GM21381 (cell line): ENCODE data around the gene ABHD14A.
"Not testable (repeated sequence)": the region's sequence is repeated elsewhere in the genome, so short reads cannot be mapped to it uniquely, and the experiment has no call there.

Experiments used
- ATAC-seq: cut with Tn5 transposase; IDR thresholded peaks from one replicate; pipeline ENCODE4 v1.9.1; 2021; ENCODE audit warnings: mild to moderate bottlenecking, moderate library complexity; ENCODE audit not compliant: unreplicated experiment

Gene ABHD14A

GRCh38 chr3:51970606-51971300 lies 4.1 kb upstream of the ABHD14A start:
- ATAC-seq = no peak

- no peak for ATAC-seq
These were observed 3.5 kb upstream of the ABHD14A start for GRCh38 chr3:51971350-51971749.

GRCh38 chr3:51974277-51974962 lies 444 bp upstream of the ABHD14A start:
- no peak for ATAC-seq

- no peak for ATAC-seq
These were observed 1.1 kb downstream of the ABHD14A start for GRCh38 chr3:51975852-51976549.

- no peak for ATAC-seq
These were observed 2.7 kb downstream of the ABHD14A start for GRCh38 chr3:51977446-51978142.

- no peak for ATAC-seq
These were observed 3.3 kb downstream of the ABHD14A start for GRCh38 chr3:51978143-51978502.

- ATAC-seq = no peak
These were observed 5.4 kb downstream of the ABHD14A start for GRCh38 chr3:51980253-51980652.

- peak; percentile 57 for ATAC-seq
These were observed 7.5 kb downstream of the ABHD14A start for GRCh38 chr3:51982352-51982837.

GRCh38 chr3:51982838-51983577 lies 8.1 kb downstream of the ABHD14A start, which contains the start of gene ACY1:
ACY1 (plus strand) TSS chr3:51983535; CDS start chr3:51984065, 530 bp downstream.
- peak; percentile 68 for ATAC-seq

- no peak for ATAC-seq
These were observed 8.9 kb downstream of the ABHD14A start for GRCh38 chr3:51983578-51984268.

GRCh38 chr3:51984269-51984647 lies 9.4 kb downstream of the ABHD14A start:
- ATAC-seq = no peak

- no peak for ATAC-seq
These were observed 10.2 kb downstream of the ABHD14A start for GRCh38 chr3:51985063-51985462.

- no peak for ATAC-seq
These were observed 11.4 kb downstream of the ABHD14A start for GRCh38 chr3:51986010-51986947.

GRCh38 chr3:51987568-51987967 lies 12.7 kb downstream of the ABHD14A start:
- no peak for ATAC-seq

GRCh38 chr3:51988286-51989146 lies 13.7 kb downstream of the ABHD14A start:
- ATAC-seq = no peak

- ATAC-seq = not testable (repeated sequence)
These were observed 15.7 kb downstream of the ABHD14A start for GRCh38 chr3:51990501-51990971.

- ATAC-seq = no peak
These were observed 17.3 kb downstream of the ABHD14A start for GRCh38 chr3:51992017-51992682.
